PC-9 (cell line): ENCODE data around the gene AUTS2. TPM values are rescaled to one million over a fixed set of nuclear protein-coding genes. Genes with fewer than 3 reads are reported as not detected.

ENCODE experiments used
- BruUV-seq: library from RNA; stranded (reverse); fragments of 400-500 nt; replicated peaks from 2 replicates; lab custom pipeline; 2021; lab: Mats Ljungman, UMichigan
- CTCF ChIA-PET: fragments of 300-600 bp; sonication (Branson Sonifier 250); formaldehyde crosslinking; loops from one replicate; lab custom pipeline; 2022; ENCODE audit warnings: antibody characterized with exemption; lab: Charles Lee
- POLR2A ChIA-PET: fragments of 300-600 bp; sonication (Branson Sonifier 250); formaldehyde crosslinking; loops from one replicate; lab custom pipeline; 2022; ENCODE audit warnings: antibody characterized with exemption; ENCODE audit not compliant: unreplicated experiment; lab: Charles Lee
- DNase-seq, 2 experiments: peaks; one replicate each; pipeline versions ENCODE4 v3.0.0 to v3.0.0-alpha.2; 2015 to 2022; ENCODE audit warnings: mixed read lengths in 1 of 2
- H2AFZ ChIP-seq: fragments of 200-600 bp; sonication (generic); 2 replicates; pipeline ENCODE4 v1.8.1; 2017; ENCODE audit warnings: antibody characterized with exemption
- H3F3A ChIP-seq: fragments of 200-600 bp; sonication (generic); 2 replicates; pipeline ENCODE4 v1.8.1; 2017; ENCODE audit warnings: antibody characterized with exemption, mild to moderate bottlenecking, low read depth; ENCODE audit not compliant: insufficient read depth
- H3K27ac ChIP-seq: fragments of 200-600 bp; sonication (generic); 2 replicates; pipeline ENCODE4 v1.6.1; 2016; ENCODE audit warnings: mixed run types
- H3K27me3 ChIP-seq: fragments of 200-600 bp; sonication (generic); 2 replicates; pipeline ENCODE4 v1.6.1; 2016; ENCODE audit warnings: low read depth, mixed run types; ENCODE audit not compliant: insufficient read depth
- H3K36me3 ChIP-seq: fragments of 200-600 bp; sonication (generic); 2 replicates; pipeline ENCODE4 v1.6.1; 2016; ENCODE audit warnings: low read depth, mixed run types
- H3K4me1 ChIP-seq: fragments of 200-600 bp; sonication (generic); replicated peaks from 2 replicates; pipeline ENCODE4 v1.6.1; 2016; ENCODE audit warnings: mixed run types; ENCODE audit not compliant: insufficient read depth
- H3K4me2 ChIP-seq: fragments of 200-600 bp; sonication (generic); 2 replicates; pipeline ENCODE4 v1.6.1; 2017; ENCODE audit warnings: mixed run types
- H3K4me3 ChIP-seq: fragments of 200-600 bp; sonication (generic); 2 replicates; pipeline ENCODE4 v1.6.1; 2016; ENCODE audit warnings: mixed run types
- H3K79me2 ChIP-seq: fragments of 200-600 bp; sonication (generic); 2 replicates; pipeline ENCODE4 v1.6.1; 2017; ENCODE audit warnings: low read depth, mixed run types
- H3K9me2 ChIP-seq: fragments of 200-600 bp; sonication (generic); 2 replicates; pipeline ENCODE4 v1.8.1; 2017; ENCODE audit warnings: mild to moderate bottlenecking; ENCODE audit not compliant: insufficient read depth
- H3K9me3 ChIP-seq: fragments of 200-600 bp; sonication (generic); 2 replicates; pipeline ENCODE4 v1.8.1; 2016; ENCODE audit warnings: low read depth; ENCODE audit not compliant: insufficient read depth
- H4K20me1 ChIP-seq: fragments of 200-600 bp; sonication (generic); 2 replicates; pipeline ENCODE4 v1.8.1; 2017; ENCODE audit not compliant: insufficient read depth
- CTCF ChIP-seq: fragments of 200-600 bp; sonication (generic); conservative IDR thresholded peaks from 2 replicates; pipeline ENCODE4 v1.6.1; 2017; ENCODE audit warnings: mixed run types, antibody characterized with exemption, mild to moderate bottlenecking, moderate library complexity
- EZH2 ChIP-seq: fragments of 200-600 bp; sonication (generic); IDR thresholded peaks from 2 replicates; pipeline ENCODE4 v1.8.0; 2017; ENCODE audit warnings: antibody characterized with exemption, low read depth
- intact Hi-C: fragments of 100-400 bp; cut with micrococcal nuclease; formaldehyde crosslinking; loops from one replicate; pipeline ENCODE4 v1.10.0; 2022; ENCODE audit not compliant: unreplicated experiment
- total RNA-seq: library from RNA; stranded (reverse); gene quantifications from 2 replicates; pipeline ENCODE4 v1.2.3, GENCODE V29; 2021

AUTS2 gene
- total RNA-seq, 1 experiment from 2014 or later, result not detected

GRCh38 chr7:70237831-70238575 is 639.7 kb downstream of the AUTS2 start:
- H3K36me3 ChIP-seq, result no peaks in the 10 kb centered on the region
- H3K27me3 ChIP-seq, result peaks cover 16% of the 10 kb centered on the region; the same call in 1 of the 2 replicates
- TF ChIP-seq CTCF (no peak), EZH2 (no peak)
- no TSS peak for BruUV-seq
- no peaks in the 10 kb centered on the region for H3K9me3 ChIP-seq
- no peaks in the 10 kb centered on the region for H3F3A ChIP-seq
- H3K4me3 ChIP-seq, result no peak overlapping the region
- no peaks in the 10 kb centered on the region for H3K4me1 ChIP-seq
- no peaks in the 10 kb centered on the region for H3K9me2 ChIP-seq
- DNase-seq, result no peak
- no peak overlapping the region for H2AFZ ChIP-seq
- CTCF ChIA-PET, result no interaction called here
- no peak overlapping the region for H3K4me2 ChIP-seq
- H4K20me1 ChIP-seq, result no peaks in the 10 kb centered on the region
- intact Hi-C loops, result no loop called here
- no peaks in the 10 kb centered on the region for H3K79me2 ChIP-seq
- POLR2A ChIA-PET, result interaction anchor here (0.6 kb wide), 1 partner anchor 12 kb away, joined by 3 read pairs; no protein-coding TSS in a partner anchor
- no peak overlapping the region for H3K27ac ChIP-seq

- BruUV-seq, result no TSS peak
- no peak for TF ChIP-seq EZH2
- no peak for TF ChIP-seq CTCF
- Histone ChIP-seq H3K9me2 (no peaks in the 10 kb centered on the region), H3K36me3 (no peaks in the 10 kb centered on the region), H3K4me2 (no peak overlapping the region), H4K20me1 (no peaks in the 10 kb centered on the region), H3K27ac (no peak overlapping the region), H3K27me3 (peaks cover under 1% of the 10 kb centered on the region; the same call in 1 of the 2 replicates), H3K4me1 (no peaks in the 10 kb centered on the region), H3K79me2 (no peaks in the 10 kb centered on the region), H2AFZ (no peak overlapping the region), H3F3A (no peaks in the 10 kb centered on the region), H3K9me3 (no peaks in the 10 kb centered on the region), H3K4me3 (no peak overlapping the region)
- CTCF ChIA-PET, result no interaction called here
- intact Hi-C loops, result no loop called here
- no peak for DNase-seq
- POLR2A ChIA-PET, result no interaction called here
These were observed 641.6 kb downstream of the AUTS2 start for GRCh38 chr7:70239918-70240317.

- no peaks in the 10 kb centered on the region for H3K36me3 ChIP-seq
- no peaks in the 10 kb centered on the region for H3K9me3 ChIP-seq
- no peak overlapping the region for H3K4me3 ChIP-seq
- POLR2A ChIA-PET, result no interaction called here
- BruUV-seq, result no TSS peak
- H3K9me2 ChIP-seq, result no peaks in the 10 kb centered on the region
- no peaks in the 10 kb centered on the region for H3K4me1 ChIP-seq
- no peak overlapping the region for H3K27ac ChIP-seq
- H3K4me2 ChIP-seq, result no peak overlapping the region
- no peak for DNase-seq
- intact Hi-C loops, result no loop called here
- no peak for TF ChIP-seq EZH2
- no peak for TF ChIP-seq CTCF
- H4K20me1 ChIP-seq, result no peaks in the 10 kb centered on the region
- no peaks in the 10 kb centered on the region for H3F3A ChIP-seq
- no peak overlapping the region for H2AFZ ChIP-seq
- H3K27me3 ChIP-seq, result no peaks in the 10 kb centered on the region
- CTCF ChIA-PET, result no interaction called here
- H3K79me2 ChIP-seq, result no peaks in the 10 kb centered on the region
These were observed 642.6 kb downstream of the AUTS2 start for GRCh38 chr7:70240873-70241272.
